Measurements from ENCODE around the gene TEX14. TPM values are rescaled to one million over a fixed set of nuclear protein-coding genes. Genes with fewer than 3 reads are reported as not detected.

Gene TEX14
- total RNA-seq, 1 donor from 2014 or later = 0.20 TPM

- no peak for DNase-seq
- H3K27me3 Mint-ChIP-seq (ENCODE audit: unreplicated experiment) = peaks cover 3% of the 10 kb centered on the region
- H3K36me3 Mint-ChIP-seq (ENCODE audit: unreplicated experiment) = no peaks in the 10 kb centered on the region
- H3K27ac Mint-ChIP-seq (ENCODE audit: unreplicated experiment) = no peak overlapping the region
- no peaks in the 10 kb centered on the region for H3K4me1 Mint-ChIP-seq (ENCODE audit: low read depth, unreplicated experiment)
- H3K9me3 Mint-ChIP-seq (ENCODE audit: unreplicated experiment) = no peaks in the 10 kb centered on the region
- no peak overlapping the region for H3K4me3 Mint-ChIP-seq (ENCODE audit: unreplicated experiment)
- no peak for TF ChIP-seq CTCF (IDR thresholded peaks at IDR 0.05; ENCODE audit: partially characterized antibody, unreplicated experiment)
These were observed 43.6 kb downstream of the TEX14 start for GRCh38 chr17:58648236-58648635.

- Mint-ChIP-seq H3K27ac (ENCODE audit: unreplicated experiment) (no peak overlapping the region), H3K4me1 (ENCODE audit: low read depth, unreplicated experiment) (no peaks in the 10 kb centered on the region), H3K36me3 (ENCODE audit: unreplicated experiment) (no peaks in the 10 kb centered on the region), H3K4me3 (ENCODE audit: unreplicated experiment) (no peak overlapping the region), H3K9me3 (ENCODE audit: unreplicated experiment) (no peaks in the 10 kb centered on the region), H3K27me3 (ENCODE audit: unreplicated experiment) (peaks cover 3% of the 10 kb centered on the region)
- TF ChIP-seq CTCF (IDR thresholded peaks at IDR 0.05; ENCODE audit: partially characterized antibody, unreplicated experiment) = no peak
- no peak for DNase-seq
These were observed 48.7 kb downstream of the TEX14 start for GRCh38 chr17:58643147-58643546.

GRCh38 chr17:58641887-58642311 lies 49.9 kb downstream of the TEX14 start:
- no peaks in the 10 kb centered on the region for H3K9me3 Mint-ChIP-seq (ENCODE audit: unreplicated experiment)
- DNase-seq = no peak
- no peaks in the 10 kb centered on the region for H3K4me1 Mint-ChIP-seq (ENCODE audit: low read depth, unreplicated experiment)
- no peak for TF ChIP-seq CTCF (IDR thresholded peaks at IDR 0.05; ENCODE audit: partially characterized antibody, unreplicated experiment)
- no peak overlapping the region for H3K27ac Mint-ChIP-seq (ENCODE audit: unreplicated experiment)
- no peak overlapping the region for H3K4me3 Mint-ChIP-seq (ENCODE audit: unreplicated experiment)
- no peaks in the 10 kb centered on the region for H3K27me3 Mint-ChIP-seq (ENCODE audit: unreplicated experiment)
- no peaks in the 10 kb centered on the region for H3K36me3 Mint-ChIP-seq (ENCODE audit: unreplicated experiment)

- H3K4me3 Mint-ChIP-seq (ENCODE audit: unreplicated experiment) = no peak overlapping the region
- no peaks in the 10 kb centered on the region for H3K27me3 Mint-ChIP-seq (ENCODE audit: unreplicated experiment)
- no peaks in the 10 kb centered on the region for H3K4me1 Mint-ChIP-seq (ENCODE audit: low read depth, unreplicated experiment)
- no peaks in the 10 kb centered on the region for H3K9me3 Mint-ChIP-seq (ENCODE audit: unreplicated experiment)
- no peaks in the 10 kb centered on the region for H3K36me3 Mint-ChIP-seq (ENCODE audit: unreplicated experiment)
- no peak for DNase-seq
- TF ChIP-seq CTCF (IDR thresholded peaks at IDR 0.05; ENCODE audit: partially characterized antibody, unreplicated experiment) = no peak
- no peak overlapping the region for H3K27ac Mint-ChIP-seq (ENCODE audit: unreplicated experiment)
These were observed 51.6 kb downstream of the TEX14 start for GRCh38 chr17:58640202-58640601.

- no peaks in the 10 kb centered on the region for H3K36me3 Mint-ChIP-seq (ENCODE audit: unreplicated experiment)
- no peak overlapping the region for H3K4me3 Mint-ChIP-seq (ENCODE audit: unreplicated experiment)
- no peaks in the 10 kb centered on the region for H3K9me3 Mint-ChIP-seq (ENCODE audit: unreplicated experiment)
- no peak for TF ChIP-seq CTCF (IDR thresholded peaks at IDR 0.05; ENCODE audit: partially characterized antibody, unreplicated experiment)
- no peaks in the 10 kb centered on the region for H3K27me3 Mint-ChIP-seq (ENCODE audit: unreplicated experiment)
- no peaks in the 10 kb centered on the region for H3K4me1 Mint-ChIP-seq (ENCODE audit: low read depth, unreplicated experiment)
- DNase-seq = no peak
- H3K27ac Mint-ChIP-seq (ENCODE audit: unreplicated experiment) = no peak overlapping the region
These were observed 52.2 kb downstream of the TEX14 start for GRCh38 chr17:58639681-58640080.

Measured in glutamatergic neuron (in vitro differentiated cells).